Measurements from ENCODE around the gene AFAP1L2. TPM values are rescaled to one million over a fixed set of nuclear protein-coding genes. Genes with fewer than 3 reads are reported as not detected.
"Not testable (repeated sequence)": the region's sequence is repeated elsewhere in the genome, so short reads cannot be mapped to it uniquely, and the experiment has no call there.

Gene AFAP1L2
- polyA plus RNA-seq, 4 donors: 29.2 to 48.8 (median 44.9) TPM

- DNase-seq (ENCODE audit: low read depth in 4 of 4, low spot score in 3 of 4): no peak
Observed at GRCh38 chr10:114364726-114365125, 39.6 kb downstream of the AFAP1L2 start.

GRCh38 chr10:114363745-114364454 lies 40.4 kb downstream of the AFAP1L2 start:
- DNase-seq (ENCODE audit: low read depth in 4 of 4, low spot score in 3 of 4): no peak

- DNase-seq (ENCODE audit: low read depth in 4 of 4, low spot score in 3 of 4): no peak
Observed at GRCh38 chr10:114362826-114363355, 41.4 kb downstream of the AFAP1L2 start.

GRCh38 chr10:114359953-114360345 lies 44.4 kb downstream of the AFAP1L2 start:
- DNase-seq (ENCODE audit: low read depth in 4 of 4, low spot score in 3 of 4): no peak

GRCh38 chr10:114359041-114359952 lies 45.0 kb downstream of the AFAP1L2 start:
- DNase-seq (ENCODE audit: low read depth in 4 of 4, low spot score in 3 of 4): no peak

- DNase-seq (ENCODE audit: low read depth in 4 of 4, low spot score in 3 of 4): no peak
Observed at GRCh38 chr10:114357515-114357996, 46.7 kb downstream of the AFAP1L2 start.

GRCh38 chr10:114356751-114357514 lies 47.4 kb downstream of the AFAP1L2 start:
- no peak for DNase-seq (ENCODE audit: low read depth in 4 of 4, low spot score in 3 of 4)

GRCh38 chr10:114356126-114356525 lies 48.2 kb downstream of the AFAP1L2 start:
- no peak for DNase-seq (ENCODE audit: low read depth in 4 of 4, low spot score in 3 of 4)

GRCh38 chr10:114353383-114353782 lies 50.9 kb downstream of the AFAP1L2 start:
- no peak for DNase-seq (ENCODE audit: low read depth in 4 of 4, low spot score in 3 of 4)

- no peak for DNase-seq (ENCODE audit: low read depth in 4 of 4, low spot score in 3 of 4)
Observed at GRCh38 chr10:114352653-114353298, 51.5 kb downstream of the AFAP1L2 start.

GRCh38 chr10:114350751-114351150 lies 53.6 kb downstream of the AFAP1L2 start:
- no peak for DNase-seq (ENCODE audit: low read depth in 4 of 4, low spot score in 3 of 4)

- DNase-seq (ENCODE audit: low read depth in 4 of 4, low spot score in 3 of 4): peak in 2 of 4 donors; percentile 47 to 54
Observed at GRCh38 chr10:114349522-114350215, 54.6 kb downstream of the AFAP1L2 start.

GRCh38 chr10:114349071-114349470 lies 55.2 kb downstream of the AFAP1L2 start:
- not testable (repeated sequence) for DNase-seq (ENCODE audit: low read depth in 4 of 4, low spot score in 3 of 4)

- no peak for DNase-seq (ENCODE audit: low read depth in 4 of 4, low spot score in 3 of 4)
Observed at GRCh38 chr10:114347791-114348190, 56.5 kb downstream of the AFAP1L2 start.

- no peak for DNase-seq (ENCODE audit: low read depth in 4 of 4, low spot score in 3 of 4)
Observed at GRCh38 chr10:114347241-114347640, 57.1 kb downstream of the AFAP1L2 start.

GRCh38 chr10:114346176-114347031 lies 57.9 kb downstream of the AFAP1L2 start:
- DNase-seq (ENCODE audit: low read depth in 4 of 4, low spot score in 3 of 4): no peak

- DNase-seq (ENCODE audit: low read depth in 4 of 4, low spot score in 3 of 4): no peak
Observed at GRCh38 chr10:114345701-114346100, 58.6 kb downstream of the AFAP1L2 start.

Data from left renal pelvis (tissue), 4 donors.